Measurements from ENCODE around the gene STT3A.

The STT3A gene

DNA sequence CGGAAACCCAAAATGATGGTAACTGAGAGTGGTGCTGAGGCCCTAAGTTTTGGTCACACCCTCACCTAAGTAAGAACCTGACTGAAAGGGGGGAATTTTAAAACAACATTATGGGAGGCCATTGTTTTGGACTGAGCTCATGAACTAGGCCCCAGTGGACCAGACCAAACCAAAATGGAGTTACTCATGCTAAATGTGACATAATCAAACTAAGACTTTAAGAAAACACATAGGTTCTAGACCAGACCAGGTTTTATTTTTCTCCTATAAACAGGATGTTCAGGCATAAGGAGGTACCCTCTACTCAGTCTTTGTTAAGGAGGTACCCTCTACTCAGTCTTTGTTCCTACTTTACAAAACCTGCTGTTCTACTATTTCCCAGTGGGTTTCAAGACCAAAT is 30.7 kb upstream of the STT3A start:
- DNase-seq (ENCODE audit: low spot score), result no peak
- TF ChIP-seq, protein P1, sequence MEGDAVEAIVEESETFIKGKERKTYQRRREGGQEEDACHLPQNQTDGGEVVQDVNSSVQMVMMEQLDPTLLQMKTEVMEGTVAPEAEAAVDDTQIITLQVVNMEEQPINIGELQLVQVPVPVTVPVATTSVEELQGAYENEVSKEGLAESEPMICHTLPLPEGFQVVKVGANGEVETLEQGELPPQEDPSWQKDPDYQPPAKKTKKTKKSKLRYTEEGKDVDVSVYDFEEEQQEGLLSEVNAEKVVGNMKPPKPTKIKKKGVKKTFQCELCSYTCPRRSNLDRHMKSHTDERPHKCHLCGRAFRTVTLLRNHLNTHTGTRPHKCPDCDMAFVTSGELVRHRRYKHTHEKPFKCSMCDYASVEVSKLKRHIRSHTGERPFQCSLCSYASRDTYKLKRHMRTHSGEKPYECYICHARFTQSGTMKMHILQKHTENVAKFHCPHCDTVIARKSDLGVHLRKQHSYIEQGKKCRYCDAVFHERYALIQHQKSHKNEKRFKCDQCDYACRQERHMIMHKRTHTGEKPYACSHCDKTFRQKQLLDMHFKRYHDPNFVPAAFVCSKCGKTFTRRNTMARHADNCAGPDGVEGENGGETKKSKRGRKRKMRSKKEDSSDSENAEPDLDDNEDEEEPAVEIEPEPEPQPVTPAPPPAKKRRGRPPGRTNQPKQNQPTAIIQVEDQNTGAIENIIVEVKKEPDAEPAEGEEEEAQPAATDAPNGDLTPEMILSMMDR (IDR thresholded peaks at IDR 0.05; ENCODE audit: extremely low read depth, missing control alignments), result no peak

DNA sequence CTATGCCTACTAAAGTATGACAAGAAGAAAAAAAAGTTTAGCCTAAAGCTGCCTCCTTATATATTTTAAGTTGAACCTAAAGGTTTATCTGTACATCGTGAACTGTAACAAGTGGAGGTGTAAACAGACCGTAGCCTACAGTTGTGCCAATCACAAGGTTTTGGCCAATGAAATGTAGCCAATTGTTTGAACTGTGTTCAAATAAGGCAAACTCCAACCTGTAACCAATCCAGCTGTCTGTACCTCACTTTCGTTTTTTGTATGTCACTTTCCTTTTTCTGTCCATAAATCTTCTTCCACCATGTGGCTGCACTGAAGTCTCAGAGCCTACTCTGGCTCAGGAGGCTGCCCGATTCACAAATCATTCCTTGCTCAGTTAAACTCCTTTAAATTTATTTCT is 30.2 kb upstream of the STT3A start:
- no peak for DNase-seq (ENCODE audit: low spot score)
- TF ChIP-seq, protein P1 (IDR thresholded peaks at IDR 0.05; ENCODE audit: extremely low read depth, missing control alignments), result no peak

DNA sequence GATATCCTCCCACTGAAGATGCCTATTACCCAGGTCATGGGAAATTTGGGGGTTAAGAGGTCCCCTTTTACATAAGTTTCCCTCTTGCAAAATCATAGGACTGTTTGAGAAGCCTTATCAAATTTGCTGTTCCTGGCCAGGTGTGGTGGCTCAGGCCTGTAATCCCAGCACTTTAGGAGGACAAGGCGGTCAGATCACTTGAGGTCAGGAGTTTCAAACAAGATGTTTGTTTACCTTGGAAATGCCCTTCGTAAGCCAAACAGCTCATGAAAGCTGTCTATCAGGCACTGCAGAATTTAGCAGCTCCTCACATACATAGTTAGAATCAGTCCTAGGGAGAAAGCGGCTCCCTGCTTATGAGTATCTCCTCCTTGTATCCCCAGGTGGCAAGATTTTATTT is 28.3 kb upstream of the STT3A start:
- TF ChIP-seq, protein P1 (IDR thresholded peaks at IDR 0.05; ENCODE audit: extremely low read depth, missing control alignments), result no peak
- DNase-seq (ENCODE audit: low spot score), result no peak

DNA sequence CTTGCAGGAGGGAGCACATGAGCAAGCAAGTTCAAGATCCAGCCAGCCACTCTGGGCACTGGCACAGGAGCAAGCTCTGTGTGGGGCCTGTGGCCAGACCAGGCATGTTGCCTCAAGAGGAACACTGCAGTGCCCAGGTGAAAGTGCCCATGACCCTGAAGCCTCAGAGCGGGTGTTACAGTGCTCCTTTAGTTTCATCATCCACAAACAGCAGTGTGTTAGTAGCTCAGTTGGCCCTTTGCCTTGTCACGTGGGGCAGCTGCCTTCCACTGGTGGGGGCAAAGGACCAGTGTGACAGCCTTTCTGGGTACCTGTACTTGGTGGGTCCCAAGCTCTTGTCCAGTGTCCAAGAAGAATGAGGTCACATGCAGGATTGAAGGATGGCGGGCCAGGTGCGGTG is 26.4 kb upstream of the STT3A start:
- TF ChIP-seq, protein P1 (IDR thresholded peaks at IDR 0.05; ENCODE audit: extremely low read depth, missing control alignments), result no peak
- DNase-seq (ENCODE audit: low spot score), result no peak

DNA sequence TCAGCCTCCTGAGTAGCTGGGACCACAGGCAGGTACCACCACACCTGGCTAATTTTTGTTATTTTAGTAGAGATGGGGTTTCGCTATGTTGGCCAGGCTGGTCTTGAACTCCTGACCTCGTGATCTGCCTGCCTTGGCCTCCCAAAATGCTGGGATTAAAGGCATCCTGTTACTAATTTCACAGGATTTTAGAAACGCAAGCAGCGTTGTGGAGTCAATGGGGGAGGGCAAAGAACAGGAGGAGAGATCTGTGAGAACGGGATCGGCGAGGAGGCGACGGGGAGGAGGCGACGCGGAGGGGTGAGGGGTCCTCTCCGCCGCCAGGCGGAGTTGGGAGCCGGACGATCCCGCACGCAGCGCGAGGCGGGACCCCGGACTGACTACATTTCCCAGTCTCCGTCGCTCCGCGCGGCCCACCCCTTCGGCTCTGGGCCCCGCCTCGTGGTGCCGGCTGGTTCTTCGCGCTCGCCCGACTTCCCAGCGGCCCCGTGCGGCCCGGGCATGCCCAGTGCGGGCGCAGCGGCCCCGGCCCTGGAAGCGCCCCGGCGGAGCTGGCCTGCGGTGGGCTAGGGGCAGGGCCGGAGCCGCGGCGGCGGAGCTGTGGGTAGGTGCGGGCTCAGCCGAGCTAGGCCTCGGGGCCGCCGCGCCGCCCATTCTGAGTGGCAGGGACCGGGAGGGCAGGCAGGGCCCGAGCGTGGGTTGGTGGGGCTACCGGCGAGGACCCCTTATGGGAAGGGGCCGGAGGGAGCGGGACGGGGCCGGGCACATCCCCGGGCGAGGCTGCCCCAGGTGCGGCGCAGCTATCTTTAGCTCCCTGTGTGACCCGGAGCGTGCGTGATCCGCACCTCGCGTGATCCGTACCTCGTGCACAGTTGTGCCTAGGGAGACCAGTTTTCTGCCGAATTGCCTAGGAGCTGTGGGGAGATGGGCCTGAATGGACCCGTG is 23.4 kb upstream of the STT3A start, which contains the start of gene EI24:
TSS of gene EI24 (plus strand) at position 508 of the 945 bp plus-strand sequence. CDS start 3,051 bp downstream, outside the sequence.
- TF ChIP-seq, protein P1 (IDR thresholded peaks at IDR 0.05; ENCODE audit: extremely low read depth, missing control alignments), result peak; percentile 27
- DNase-seq (ENCODE audit: low spot score), result peak; percentile 92

DNA sequence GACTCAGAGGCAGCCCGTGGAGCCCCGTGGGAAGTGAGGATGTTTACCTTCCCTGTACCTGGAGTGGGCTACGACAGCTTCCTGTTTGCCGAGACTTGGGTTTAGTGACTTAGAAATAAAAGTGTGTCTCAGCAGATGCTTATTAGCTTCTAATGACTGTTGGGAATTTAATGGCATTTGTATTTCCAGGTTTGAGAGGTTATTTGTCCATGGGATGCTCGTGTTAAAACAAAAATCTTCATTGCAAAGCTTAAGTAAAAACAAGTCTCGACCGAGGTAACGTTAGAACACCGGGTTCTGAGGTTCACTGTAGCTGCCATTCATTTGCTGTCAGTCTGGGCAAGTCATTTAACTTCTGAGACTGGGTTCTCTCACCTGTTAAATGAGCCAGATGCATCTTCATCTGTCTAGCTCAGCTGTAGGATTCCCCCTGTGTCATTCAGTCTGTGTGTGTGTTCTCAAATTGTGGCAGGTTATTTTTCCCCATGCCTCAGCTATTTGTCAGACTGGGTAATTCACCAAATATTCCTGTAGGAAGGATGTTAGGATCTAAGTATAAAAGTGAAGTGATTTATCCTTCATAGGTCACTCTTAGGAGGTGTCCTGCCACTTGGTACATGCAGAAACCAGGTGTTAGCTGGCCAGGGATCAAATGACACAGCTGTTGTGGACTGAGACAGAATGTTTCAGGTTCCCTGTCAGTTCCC is 22.6 kb upstream of the STT3A start:
- TF ChIP-seq, protein P1 (IDR thresholded peaks at IDR 0.05; ENCODE audit: extremely low read depth, missing control alignments), result no peak
- DNase-seq (ENCODE audit: low spot score), result peak; percentile 39

DNA sequence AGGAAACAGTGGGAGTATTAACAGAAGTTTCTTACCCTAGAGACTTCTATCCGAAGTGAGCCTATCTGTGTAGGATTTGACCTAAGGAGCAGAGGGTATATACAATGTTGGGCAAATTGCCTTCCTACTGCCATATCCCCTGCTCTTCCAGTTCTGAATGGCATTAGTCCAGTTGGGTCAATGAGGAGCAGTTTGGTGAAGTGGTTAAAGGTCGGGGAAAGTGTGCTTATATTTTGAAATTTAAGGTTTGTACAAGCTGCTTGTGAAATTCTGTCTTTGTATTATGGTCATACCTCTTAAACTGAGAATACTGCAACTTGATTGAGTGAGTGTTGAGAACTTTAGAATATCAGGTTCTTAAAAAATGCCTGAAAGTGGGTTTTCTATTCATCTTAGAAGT is 21.7 kb upstream of the STT3A start:
- TF ChIP-seq, protein P1 (IDR thresholded peaks at IDR 0.05; ENCODE audit: extremely low read depth, missing control alignments), result no peak
- no peak for DNase-seq (ENCODE audit: low spot score)

Data from GM20000 (cell line).